K562 (cell line): Measurements from ENCODE around the gene SLC44A5.

Experiments
- BHLHE40 ChIP-seq: IDR thresholded peaks from 2 replicates; pipeline ENCODE4 v1.6.1; 2011; ENCODE audit warnings: low read length, improper control_type of control experiment
- CTCF ChIP-seq, 3 experiments: IDR thresholded peaks in 2 of 3; conservative IDR thresholded peaks in 1 of 3; 2 replicates each; pipeline ENCODE4 v1.5.1; 2011 to 2012; ENCODE audit warnings: low read length in 3 of 3, mild to moderate bottlenecking in 3 of 3, control low read depth in 2 of 3, improper control_type of control experiment in 1 of 3, inconsistent platforms in 1 of 3, low read depth in 1 of 3, mixed read lengths in 1 of 3, moderate library complexity in 1 of 3; ENCODE audit not compliant: insufficient read depth in 2 of 3
- EZH2 ChIP-seq: IDR thresholded peaks from 2 replicates; pipeline ENCODE4 v1.6.1; 2012; ENCODE audit warnings: low read depth, mild to moderate bottlenecking, inconsistent platforms, low read length, borderline replicate concordance
- FOXP4 ChIP-seq: sonication (generic); formaldehyde crosslinking; IDR thresholded peaks from 2 replicates; pipeline ENCODE4 v1.8.0; 2022; ENCODE audit warnings: mild to moderate bottlenecking, missing genetic modification reagents, borderline replicate concordance
- GTF2F1 ChIP-seq: IDR thresholded peaks from 2 replicates; pipeline ENCODE4 v1.6.1; 2011; ENCODE audit warnings: low read depth, low read length, improper control_type of control experiment
- HDAC2 ChIP-seq: fragments of 450-650 bp; IDR thresholded peaks from 2 replicates; pipeline ENCODE4 v1.6.1; 2016; ENCODE audit warnings: mild to moderate bottlenecking
- TAF9B ChIP-seq: fragments of 450-650 bp; IDR thresholded peaks from 2 replicates; pipeline ENCODE4 v1.6.1; 2018; ENCODE audit warnings: mild to moderate bottlenecking; ENCODE audit not compliant: partially characterized antibody

GRCh38 chr1:75440274-75440673 is 170.6 kb downstream of the SLC44A5 start:
- TF ChIP-seq TAF9B (no peak), GTF2F1 (no peak), CTCF (IDR thresholded peaks at IDR 0.05 in 2 of 3, conservative IDR thresholded peaks at IDR 0.05 in 1 of 3; ENCODE audit: insufficient read depth in 2 of 3, low read depth in 1 of 3, low read length in 3 of 3) (no peak), HDAC2 (no peak), FOXP4 (CRISPR knock-in tag) (no peak), EZH2 (no peak), BHLHE40 (no peak)
